Nephron (organoid): ENCODE data around the gene ZNF311.

Source experiments
- H3K27ac Mint-ChIP-seq, 3 experiments: 2 replicates each; pipeline ENCODE4 v1.8.0; 2020; ENCODE audit warnings: mixed read lengths in 3 of 3, mild to moderate bottlenecking in 2 of 3, moderate library complexity in 1 of 3
- H3K27me3 Mint-ChIP-seq: 2 replicates; pipeline ENCODE4 v1.8.0; 2021; ENCODE audit warnings: low read depth, mild to moderate bottlenecking, moderate library complexity, mixed read lengths
- H3K36me3 Mint-ChIP-seq: 2 replicates; pipeline ENCODE4 v1.8.0; 2020; ENCODE audit warnings: low read depth, mixed read lengths
- H3K4me1 Mint-ChIP-seq: 2 replicates; pipeline ENCODE4 v1.8.0; 2020; ENCODE audit warnings: mixed read lengths
- H3K4me3 Mint-ChIP-seq, 3 experiments: 2 replicates each; pipeline ENCODE4 v1.8.0; 2020; ENCODE audit warnings: mild to moderate bottlenecking in 3 of 3, mixed read lengths in 3 of 3, moderate library complexity in 2 of 3
- H3K9me3 Mint-ChIP-seq: 2 replicates; pipeline ENCODE4 v1.8.0; 2020; ENCODE audit warnings: mixed read lengths
- CTCF ChIP-seq, 3 experiments: fragments of 200-600 bp; sonication (generic); IDR thresholded peaks; one replicate each; pipeline ENCODE4 v1.5.0; 2021; ENCODE audit warnings: antibody characterized with exemption in 3 of 3; ENCODE audit not compliant: unreplicated experiment in 3 of 3

The ZNF311 gene

GRCh38 chr6:29014729-29015608 lies 9.9 kb upstream of the ZNF311 start:
- Mint-ChIP-seq H3K9me3 (no peaks in the 10 kb centered on the region), H3K4me3 (no peak overlapping the region), H3K27ac (no peak overlapping the region), H3K36me3 (no peaks in the 10 kb centered on the region), H3K27me3 (no peaks in the 10 kb centered on the region), H3K4me1 (peaks cover 5% of the 10 kb centered on the region)
- TF ChIP-seq CTCF (IDR thresholded peaks at IDR 0.05; ENCODE audit: unreplicated experiment in 3 of 3), result no peak

- TF ChIP-seq CTCF (IDR thresholded peaks at IDR 0.05; ENCODE audit: unreplicated experiment in 3 of 3), result no peak
- Mint-ChIP-seq H3K27ac (peak overlapping the region; percentile 29 to 72 (median 38)), H3K9me3 (no peaks in the 10 kb centered on the region), H3K27me3 (no peaks in the 10 kb centered on the region), H3K36me3 (no peaks in the 10 kb centered on the region), H3K4me1 (peaks cover 5% of the 10 kb centered on the region), H3K4me3 (peak overlapping the region; percentile 86 to 90 (median 87))
Observed at GRCh38 chr6:29011276-29011734, 6.2 kb upstream of the ZNF311 start.

- TF ChIP-seq CTCF (IDR thresholded peaks at IDR 0.05; ENCODE audit: unreplicated experiment in 3 of 3), result no peak
- Mint-ChIP-seq H3K36me3 (no peaks in the 10 kb centered on the region), H3K27me3 (no peaks in the 10 kb centered on the region), H3K4me1 (peaks cover 10% of the 10 kb centered on the region), H3K4me3 (no peak overlapping the region), H3K27ac (no peak overlapping the region), H3K9me3 (no peaks in the 10 kb centered on the region)
Observed at GRCh38 chr6:29009358-29009757, 4.2 kb upstream of the ZNF311 start.

GRCh38 chr6:29008089-29008488 lies 3.0 kb upstream of the ZNF311 start:
- H3K27me3 Mint-ChIP-seq, result no peaks in the 10 kb centered on the region
- peaks cover 10% of the 10 kb centered on the region for H3K4me1 Mint-ChIP-seq

GRCh38 chr6:28996844-28997510 lies 8.1 kb downstream of the ZNF311 start:
- H3K9me3 Mint-ChIP-seq, result no peaks in the 10 kb centered on the region
- H3K27ac Mint-ChIP-seq, result no peak overlapping the region
- H3K27me3 Mint-ChIP-seq, result peaks cover 5% of the 10 kb centered on the region
- no peak for TF ChIP-seq CTCF (IDR thresholded peaks at IDR 0.05; ENCODE audit: unreplicated experiment in 3 of 3)
- H3K4me1 Mint-ChIP-seq, result no peaks in the 10 kb centered on the region
- H3K4me3 Mint-ChIP-seq, result no peak overlapping the region
- H3K36me3 Mint-ChIP-seq, result no peaks in the 10 kb centered on the region

More at GRCh38 chr6:29008089-29008488, 3.0 kb upstream of the ZNF311 start:
- Mint-ChIP-seq H3K9me3 (no peaks in the 10 kb centered on the region), H3K27ac (no peak overlapping the region), H3K36me3 (no peaks in the 10 kb centered on the region), H3K4me3 (no peak overlapping the region)
- no peak for TF ChIP-seq CTCF (IDR thresholded peaks at IDR 0.05; ENCODE audit: unreplicated experiment in 3 of 3)
